NB4 (cell line): ENCODE data around the gene RAB20.
A peak's percentile ranks its signal among the peaks of the same experiment; 100 is the strongest.

Source experiments
- DNase-seq: peaks from one replicate; pipeline ENCODE4 v3.0.0; 2010; ENCODE audit warnings: low read depth
- H3K4me3 ChIP-seq: one replicate; pipeline ENCODE4 v1.5.1; 2011; ENCODE audit warnings: mild to moderate bottlenecking, low read depth, low read length, moderate library complexity
- MAX ChIP-seq: IDR thresholded peaks from 2 replicates; pipeline ENCODE4 v1.6.1; 2011; ENCODE audit warnings: low read depth, low read length
- MYC ChIP-seq: IDR thresholded peaks from 2 replicates; pipeline ENCODE4 v1.6.1; 2011; ENCODE audit warnings: low read depth, low read length
- POLR2A ChIP-seq: IDR thresholded peaks from 2 replicates; pipeline ENCODE4 v1.6.1; 2011; ENCODE audit warnings: mild to moderate bottlenecking; ENCODE audit not compliant: insufficient read length; ENCODE audit errors: extremely low read depth
- TF ChIP-seq, protein P1 (sequence below): IDR thresholded peaks from one replicate; pipeline ENCODE4 v1.5.1; 2012; ENCODE audit warnings: low read depth, low read length

The RAB20 gene

DNA sequence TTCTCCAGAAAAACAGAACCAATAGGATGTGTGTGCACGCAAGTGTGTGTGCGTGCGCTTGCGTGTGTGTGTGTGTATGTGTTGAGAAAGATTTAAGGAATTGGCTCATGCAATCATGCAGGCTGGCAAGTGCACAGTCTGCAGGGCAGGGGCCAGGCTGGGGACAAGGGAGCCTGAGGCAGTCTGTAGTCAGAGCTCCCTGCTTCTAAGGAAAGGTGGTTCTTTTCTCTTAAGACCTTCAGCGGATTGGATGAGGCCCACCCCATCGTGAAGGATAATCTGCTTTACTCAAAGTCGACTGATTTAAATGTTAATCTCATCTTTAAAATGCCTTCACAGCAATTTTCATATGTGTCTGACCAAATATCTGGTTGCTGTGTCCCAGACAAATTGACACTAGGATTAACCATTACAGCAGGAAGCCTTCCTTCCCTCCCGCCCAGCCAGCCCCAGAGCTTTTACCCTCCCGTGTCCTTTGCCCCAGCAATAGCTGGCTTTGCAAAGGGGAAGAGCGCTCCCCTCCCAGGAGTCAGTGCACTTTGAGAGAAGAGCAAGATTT is 38.8 kb upstream of the RAB20 start:
- H3K4me3 ChIP-seq = no peak overlapping the region
- TF ChIP-seq MAX (no peak), MYC (no peak)
- TF ChIP-seq, protein P1, sequence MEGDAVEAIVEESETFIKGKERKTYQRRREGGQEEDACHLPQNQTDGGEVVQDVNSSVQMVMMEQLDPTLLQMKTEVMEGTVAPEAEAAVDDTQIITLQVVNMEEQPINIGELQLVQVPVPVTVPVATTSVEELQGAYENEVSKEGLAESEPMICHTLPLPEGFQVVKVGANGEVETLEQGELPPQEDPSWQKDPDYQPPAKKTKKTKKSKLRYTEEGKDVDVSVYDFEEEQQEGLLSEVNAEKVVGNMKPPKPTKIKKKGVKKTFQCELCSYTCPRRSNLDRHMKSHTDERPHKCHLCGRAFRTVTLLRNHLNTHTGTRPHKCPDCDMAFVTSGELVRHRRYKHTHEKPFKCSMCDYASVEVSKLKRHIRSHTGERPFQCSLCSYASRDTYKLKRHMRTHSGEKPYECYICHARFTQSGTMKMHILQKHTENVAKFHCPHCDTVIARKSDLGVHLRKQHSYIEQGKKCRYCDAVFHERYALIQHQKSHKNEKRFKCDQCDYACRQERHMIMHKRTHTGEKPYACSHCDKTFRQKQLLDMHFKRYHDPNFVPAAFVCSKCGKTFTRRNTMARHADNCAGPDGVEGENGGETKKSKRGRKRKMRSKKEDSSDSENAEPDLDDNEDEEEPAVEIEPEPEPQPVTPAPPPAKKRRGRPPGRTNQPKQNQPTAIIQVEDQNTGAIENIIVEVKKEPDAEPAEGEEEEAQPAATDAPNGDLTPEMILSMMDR = no peak
- DNase-seq = no peak

GRCh38 chr13:110597041-110597689 is 35.6 kb upstream of the RAB20 start:
- no peak for TF ChIP-seq MAX
- TF ChIP-seq POLR2A = no peak
- TF ChIP-seq, protein P1 = no peak
- no peak for TF ChIP-seq MYC
- DNase-seq = no peak

DNA sequence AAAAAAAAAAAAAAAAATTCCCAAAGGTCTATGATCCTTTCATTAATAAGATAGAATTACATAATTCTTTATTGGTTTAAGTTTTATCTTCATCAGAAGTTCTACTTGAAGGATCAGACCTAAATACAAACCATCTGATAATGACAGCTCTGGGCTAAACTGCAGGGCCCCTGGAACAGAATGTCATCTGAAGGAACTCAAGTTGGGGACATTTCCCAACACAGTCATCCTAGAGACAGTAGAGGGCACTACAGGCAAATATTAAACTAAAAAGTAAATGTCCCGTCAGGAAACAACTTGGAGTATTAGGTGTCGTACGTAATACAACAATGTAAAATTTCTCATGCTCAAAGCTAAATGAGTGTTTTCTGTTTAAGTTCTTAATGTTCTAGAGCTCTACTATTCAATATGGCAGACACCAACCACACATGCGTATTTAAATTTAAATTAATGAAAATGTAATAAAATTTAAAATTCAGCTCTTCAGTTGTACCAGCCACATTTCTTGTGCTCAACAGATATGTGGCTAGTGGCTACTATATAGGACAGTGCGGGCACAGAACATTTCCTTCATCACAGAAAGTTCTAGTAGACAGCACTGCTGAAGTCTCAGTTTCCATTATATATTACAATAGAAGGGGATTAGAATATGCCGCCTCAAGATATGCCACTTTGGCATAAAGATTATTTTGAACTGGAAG is 32.1 kb upstream of the RAB20 start:
- peak; percentile 78 for DNase-seq
- no peak overlapping the region for H3K4me3 ChIP-seq
- TF ChIP-seq MAX (0 out of 2 replicates have a peak, but pooled peaks have one; percentile 7), MYC (no peak), POLR2A (no peak)
- TF ChIP-seq, protein P1 = peak; percentile 57

More at GRCh38 chr13:110597041-110597689, 35.6 kb upstream of the RAB20 start:
- H3K4me3 ChIP-seq = no peak overlapping the region

DNA sequence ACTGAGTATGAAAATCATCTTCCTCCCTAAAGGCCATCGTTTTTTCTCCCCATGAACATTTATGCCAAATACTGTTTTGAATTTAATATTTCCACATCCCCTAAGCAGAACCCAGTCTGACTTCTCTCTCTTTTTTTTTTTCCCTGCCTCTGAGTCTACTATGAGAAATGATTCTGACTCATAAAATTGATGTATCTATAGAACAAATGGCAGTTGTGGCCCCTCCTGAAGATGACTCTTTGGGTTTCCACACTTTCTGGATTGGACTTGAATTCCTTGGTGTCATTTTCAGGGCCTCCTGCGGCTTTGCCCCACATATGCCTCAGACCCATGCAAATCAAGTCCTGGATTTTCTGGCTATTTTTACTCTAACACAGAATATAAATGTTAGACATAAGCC is 31.1 kb upstream of the RAB20 start:
- no peak overlapping the region for H3K4me3 ChIP-seq
- no peak for DNase-seq
- no peak for TF ChIP-seq MYC
- TF ChIP-seq, protein P1 = no peak
- no peak for TF ChIP-seq MAX
- TF ChIP-seq POLR2A = no peak

DNA sequence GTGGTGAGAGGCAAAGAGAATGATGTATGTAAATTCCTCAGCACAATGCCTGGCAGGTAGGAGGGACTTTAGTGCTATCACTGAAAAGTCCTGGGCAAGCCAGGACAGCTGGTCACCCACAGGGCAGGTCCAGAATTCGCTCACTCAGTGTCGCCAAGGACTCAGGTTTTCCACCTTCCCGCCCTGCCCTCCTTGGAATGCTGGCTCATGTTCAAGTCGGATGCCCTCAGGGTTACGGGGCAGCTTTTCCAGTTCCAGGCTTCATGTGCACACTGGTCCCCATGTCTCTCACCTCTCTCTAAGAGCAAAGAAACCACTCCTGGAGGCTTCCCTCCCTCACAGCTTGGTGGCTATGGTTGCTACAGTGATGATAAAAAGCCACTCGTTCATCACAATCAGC is 29.1 kb upstream of the RAB20 start:
- DNase-seq = no peak
- H3K4me3 ChIP-seq = no peak overlapping the region
- no peak for TF ChIP-seq POLR2A
- TF ChIP-seq MYC = no peak
- no peak for TF ChIP-seq MAX
- TF ChIP-seq, protein P1 = no peak
